DMS153 (cell line): ENCODE results near the gene ERCC1.

ENCODE experiments used
- DNase-seq: peaks from one replicate; lab custom pipeline; 2025; lab: John Stamatoyannopoulos, UW

The ERCC1 gene

DNA sequence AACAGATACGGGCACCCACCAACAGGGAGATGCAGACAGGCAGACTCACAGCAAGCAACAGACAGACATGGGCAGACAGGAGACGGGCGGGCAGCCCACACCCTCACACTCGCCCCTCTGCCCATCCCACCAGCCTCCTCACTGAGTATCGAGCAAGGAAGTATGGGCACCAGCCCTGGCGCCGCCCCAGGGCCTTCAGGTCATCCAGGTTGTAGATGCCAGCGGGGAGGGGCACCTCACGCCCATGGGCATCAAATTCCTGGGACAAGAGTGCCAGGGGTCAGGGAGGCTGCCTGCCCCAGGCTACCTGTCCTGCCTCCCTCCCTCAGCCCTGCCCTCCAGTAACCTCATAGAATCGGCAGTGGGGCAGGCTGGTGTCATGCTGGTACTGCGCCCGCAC, 59.0 kb downstream of the ERCC1 start:
- no peak for DNase-seq

DNA sequence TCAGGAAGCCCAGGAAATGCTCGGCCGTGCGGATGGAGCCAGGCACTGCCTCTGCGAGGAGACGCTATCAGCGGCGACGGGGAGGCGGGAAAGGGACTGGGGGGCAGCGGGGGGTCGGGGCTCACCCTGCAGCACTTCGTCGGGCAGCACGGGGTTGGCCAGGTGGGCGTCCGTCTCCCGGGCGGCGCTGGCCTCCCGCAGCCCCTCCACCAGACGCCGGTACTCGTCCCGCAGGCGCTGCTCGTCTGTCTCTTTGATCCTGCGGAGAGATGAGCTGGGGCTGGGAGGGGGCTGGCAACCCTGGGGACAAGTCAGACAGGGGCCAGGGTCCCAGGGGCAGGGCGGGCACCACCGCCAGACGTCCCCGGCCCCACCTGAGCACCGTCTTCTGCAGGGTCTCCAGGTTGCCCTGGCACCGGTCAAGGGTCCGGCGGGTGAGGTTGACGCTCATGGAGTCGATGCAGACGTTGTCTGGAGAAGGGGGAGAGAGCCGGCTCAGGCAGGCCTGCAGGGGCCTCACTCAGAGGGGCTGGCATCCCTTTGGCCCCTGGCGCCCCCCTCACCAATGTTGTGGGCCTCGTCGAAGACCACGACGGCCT, 59.8 kb downstream of the ERCC1 start:
- no peak for DNase-seq

DNA sequence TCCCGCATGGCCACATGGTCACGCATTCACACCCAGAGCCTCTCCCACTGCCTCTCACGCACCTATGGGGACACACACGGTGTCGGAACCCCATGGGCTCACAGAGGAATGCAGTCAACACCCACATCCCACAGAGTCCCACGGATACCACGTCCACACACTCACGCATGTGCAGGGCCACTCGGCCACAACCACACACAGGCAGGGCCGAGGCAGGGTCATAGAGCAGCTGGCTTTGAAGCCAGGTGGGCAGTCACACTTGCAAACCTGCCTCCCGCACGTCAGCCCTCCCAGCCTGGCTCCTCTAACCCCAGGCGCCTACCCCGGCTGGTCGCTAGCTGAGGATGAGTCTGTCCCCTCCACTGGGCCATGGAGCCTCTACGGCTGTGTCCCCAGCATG, 61.4 kb downstream of the ERCC1 start:
- no peak for DNase-seq

DNA sequence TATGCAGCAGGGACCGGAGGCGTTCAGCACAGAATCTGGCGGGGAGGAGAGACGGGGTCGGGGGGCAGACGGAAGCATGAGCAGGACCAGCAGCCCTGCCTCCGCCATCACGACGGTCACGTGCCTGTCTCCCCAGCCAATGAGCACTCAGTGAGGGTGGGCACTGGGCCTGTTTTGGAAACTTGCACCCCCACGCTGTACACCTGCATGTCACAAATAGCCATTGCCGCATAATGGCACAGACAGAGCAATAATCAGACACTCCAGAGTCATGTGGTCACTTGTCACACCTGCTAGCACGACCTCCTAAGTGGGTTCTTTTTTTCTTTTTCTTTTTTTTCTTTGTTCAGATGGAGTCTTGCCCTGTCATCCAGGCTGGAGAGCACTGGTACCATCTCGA, 62.1 kb downstream of the ERCC1 start:
- no peak for DNase-seq

DNA sequence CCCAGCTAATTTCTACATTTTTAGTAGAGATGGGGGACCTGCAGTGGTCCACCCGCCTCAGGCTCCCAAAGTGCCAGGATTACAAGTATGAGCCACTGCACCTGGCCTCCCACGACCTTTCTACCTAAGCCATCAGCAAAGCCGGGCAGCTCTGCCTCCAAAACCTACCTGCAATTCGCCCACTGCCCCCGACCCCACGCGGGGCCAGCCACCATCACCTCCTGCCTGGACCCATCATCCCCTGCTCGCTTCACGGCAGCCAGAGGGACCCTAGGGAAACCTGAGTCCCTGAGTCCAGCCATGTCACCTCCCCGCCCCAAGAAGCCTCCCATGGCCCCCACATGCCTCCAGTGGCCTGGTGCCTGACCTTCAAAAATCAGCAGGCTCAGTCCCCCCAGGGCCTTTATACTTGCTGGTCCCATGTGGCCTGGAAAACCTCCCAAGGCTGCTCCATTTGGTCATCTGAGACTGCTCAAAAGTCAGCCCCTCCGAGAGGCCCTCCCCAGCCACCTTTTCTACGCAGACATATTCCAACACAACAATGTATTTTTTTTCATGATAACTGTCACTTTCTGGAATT, 65.4 kb downstream of the ERCC1 start:
- DNase-seq: no peak

DNA sequence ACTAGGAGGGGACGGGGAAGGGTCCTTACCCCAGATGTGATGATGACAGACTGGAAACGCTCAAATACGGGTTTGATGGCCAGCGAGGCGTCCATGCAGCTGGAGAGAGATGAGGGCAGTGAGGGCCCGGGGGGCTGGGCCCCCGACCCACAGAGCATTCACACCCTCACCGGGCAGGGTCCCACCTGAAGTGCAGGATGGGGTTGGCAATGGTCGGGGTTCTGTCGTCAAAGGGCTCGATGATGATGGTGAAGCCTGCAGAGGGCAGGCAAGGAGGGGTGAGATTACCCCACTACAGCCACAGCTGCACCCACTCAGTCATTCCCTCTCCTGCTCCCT, 66.3 kb downstream of the ERCC1 start:
- no peak for DNase-seq
